ENCODE measurements around the gene RAP1GAP2.

DNA sequence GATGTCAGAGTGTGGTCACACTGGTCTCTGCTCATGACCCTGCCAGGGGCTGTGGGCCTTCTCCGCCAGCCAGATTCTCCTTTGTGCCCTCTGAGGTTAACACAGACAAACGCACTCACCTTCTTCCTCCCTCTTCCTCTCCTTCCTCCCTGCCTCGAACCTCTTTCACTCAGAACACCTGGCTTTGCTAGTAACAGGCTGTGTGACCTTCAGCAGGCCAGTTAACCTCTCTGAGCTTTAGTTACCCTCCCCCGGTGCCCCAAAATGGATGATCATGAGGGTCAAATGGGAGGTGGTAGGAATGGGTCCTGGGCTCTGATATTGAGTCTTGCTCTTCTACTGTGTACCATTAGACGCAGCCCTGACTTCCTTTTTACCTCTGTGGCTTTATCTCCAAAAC is 140.1 kb downstream of the RAP1GAP2 start:
- TF ChIP-seq POLR2A (IDR thresholded peaks at IDR 0.05) (no peak), CTCF (IDR thresholded peaks at IDR 0.05) (no peak)

Data from uterus (tissue), 2 donors.